Kidney glomerular epithelial cell (primary cell): ENCODE data around the gene DYNC1H1.

Source experiments
- DNase-seq: peaks from one replicate; lab custom pipeline; 2025; lab: John Stamatoyannopoulos, UW

Gene DYNC1H1

GRCh38 chr14:101944451-101944850, 19.9 kb upstream of the DYNC1H1 start:
- no peak for DNase-seq

- no peak for DNase-seq
Observed at GRCh38 chr14:101945171-101945570, 19.2 kb upstream of the DYNC1H1 start.

- DNase-seq: no peak
Observed at GRCh38 chr14:101947577-101947903, 16.8 kb upstream of the DYNC1H1 start.

GRCh38 chr14:101947904-101948665, 16.3 kb upstream of the DYNC1H1 start:
- peak; percentile 98 for DNase-seq

GRCh38 chr14:101948666-101949216, 15.6 kb upstream of the DYNC1H1 start:
- no peak for DNase-seq

- DNase-seq: no peak
Observed at GRCh38 chr14:101950100-101950499, 14.3 kb upstream of the DYNC1H1 start.

- no peak for DNase-seq
Observed at GRCh38 chr14:101950516-101951215, 13.7 kb upstream of the DYNC1H1 start.

- DNase-seq: no peak
Observed at GRCh38 chr14:101953151-101953550, 11.2 kb upstream of the DYNC1H1 start.

- no peak for DNase-seq
Observed at GRCh38 chr14:101954501-101954900, 9.9 kb upstream of the DYNC1H1 start.

- no peak for DNase-seq
Observed at GRCh38 chr14:101955695-101956161, 8.6 kb upstream of the DYNC1H1 start.

GRCh38 chr14:101956179-101956885, 8.0 kb upstream of the DYNC1H1 start:
- no peak for DNase-seq

- no peak for DNase-seq
Observed at GRCh38 chr14:101957406-101958234, 6.8 kb upstream of the DYNC1H1 start.

GRCh38 chr14:101958418-101959180, 5.8 kb upstream of the DYNC1H1 start:
- DNase-seq: no peak

- DNase-seq: no peak
Observed at GRCh38 chr14:101959277-101959676, 5.1 kb upstream of the DYNC1H1 start.

GRCh38 chr14:101960225-101960624, 4.1 kb upstream of the DYNC1H1 start:
- DNase-seq: no peak

GRCh38 chr14:101961011-101961721, 3.2 kb upstream of the DYNC1H1 start:
- peak; percentile 76 for DNase-seq

- DNase-seq: no peak
Observed at GRCh38 chr14:101961746-101962502, 2.4 kb upstream of the DYNC1H1 start.

GRCh38 chr14:101962503-101962874, 1.9 kb upstream of the DYNC1H1 start:
- no peak for DNase-seq

- DNase-seq: no peak
Observed at GRCh38 chr14:101963052-101963451, 1.3 kb upstream of the DYNC1H1 start.
